H1 (cell line): ENCODE data around the gene NUP42. TPM values are rescaled to one million over a fixed set of nuclear protein-coding genes. Genes with fewer than 3 reads are reported as not detected.

ENCODE experiments used
- CHD1 ChIP-seq: IDR thresholded peaks from 2 replicates; pipeline ENCODE4 v1.6.1; 2012; ENCODE audit warnings: low read depth, low read length, improper control_type of control experiment
- CHD2 ChIP-seq: IDR thresholded peaks from 2 replicates; pipeline ENCODE4 v1.6.1; 2012; ENCODE audit warnings: low read length, improper control_type of control experiment
- JUND ChIP-seq: IDR thresholded peaks from 2 replicates; pipeline ENCODE4 v1.6.1; 2011; ENCODE audit warnings: mild to moderate bottlenecking, improper control_type of control experiment, low read length
- KDM1A ChIP-seq: fragments of 200-600, 300-600 bp; sonication (generic); IDR thresholded peaks from 2 replicates; pipeline ENCODE4 v1.7.1; 2016; ENCODE audit warnings: mild to moderate bottlenecking, low read length, borderline replicate concordance
- KDM5A ChIP-seq: fragments of 200-600 bp; IDR thresholded peaks from 2 replicates; pipeline ENCODE4 v1.7.1; 2012; ENCODE audit warnings: mild to moderate bottlenecking, low read length, inconsistent platforms, mixed read lengths
- SIRT6 ChIP-seq: IDR thresholded peaks from one replicate; pipeline ENCODE4 v1.7.1; 2012; ENCODE audit warnings: low read length, inconsistent platforms
- polyA plus RNA-seq, 7 experiments: library from polyadenylated mRNA; depleted of rRNA in 3 of 7; stranded (reverse) in 5 of 7; unstranded in 2 of 7; fragments of >200 nt in 5 of 7; fragments of 200-250 nt in 2 of 7; gene quantifications; 1 replicate in 5 of 7; 2 replicates in 1 of 7; 4 replicates in 1 of 7; pipeline versions ENCODE4 v1.2.1 to v1.2.3, GENCODE V29; 2011 to 2013; ENCODE audit warnings: missing spikeins in 2 of 7, mixed read lengths in 2 of 7
- total RNA-seq: library from RNA; stranded (reverse); fragmentation: NEBNext Ultra II Directional; extraction: Animal tissue kit (Norgen Biotek cat#: 25700); gene quantifications from 2 replicates; pipeline ENCODE4 v1.2.1, GENCODE V29; 2021

The NUP42 gene
- total and polyA plus RNA-seq, 2 of the 8 experiments (the other 6 are each of a cell fraction or from before 2014, with no cell fraction given) = 31.8 to 41.2 TPM

GRCh38 chr7:23181684-23182553, at the start of gene NUP42 (continued):
- TF ChIP-seq CHD2 = peak; percentile 21; the same call in 1 of the 2 replicates
- no peak for TF ChIP-seq SIRT6
- no peak for TF ChIP-seq CHD1
- no peak for TF ChIP-seq KDM1A
- peak; percentile 86; the same call in 1 of the 2 replicates for TF ChIP-seq KDM5A
- TF ChIP-seq JUND = peak; percentile 93
